HG03039 (cell line): ENCODE measurements around the gene ATXN7L1.

Experiments
- ATAC-seq: cut with Tn5 transposase; IDR thresholded peaks from one replicate; pipeline ENCODE4 v1.9.1; 2021; ENCODE audit warnings: mild to moderate bottlenecking, moderate library complexity; ENCODE audit not compliant: unreplicated experiment

Gene ATXN7L1

GRCh38 chr7:105751054-105751453 is 125.3 kb downstream of the ATXN7L1 start:
- ATAC-seq, result no peak

GRCh38 chr7:105748701-105749100 is 127.7 kb downstream of the ATXN7L1 start:
- ATAC-seq, result no peak

- no peak for ATAC-seq
These were observed 130.6 kb downstream of the ATXN7L1 start for GRCh38 chr7:105745681-105746330.

- no peak for ATAC-seq
These were observed 132.1 kb downstream of the ATXN7L1 start for GRCh38 chr7:105744258-105744657.

- no peak for ATAC-seq
These were observed 132.9 kb downstream of the ATXN7L1 start for GRCh38 chr7:105743351-105744090.

GRCh38 chr7:105742787-105743186 is 133.6 kb downstream of the ATXN7L1 start:
- no peak for ATAC-seq

- ATAC-seq, result no peak
These were observed 134.4 kb downstream of the ATXN7L1 start for GRCh38 chr7:105741982-105742381.

- no peak for ATAC-seq
These were observed 138.3 kb downstream of the ATXN7L1 start for GRCh38 chr7:105738133-105738532.

GRCh38 chr7:105734233-105734632 is 142.2 kb downstream of the ATXN7L1 start:
- ATAC-seq, result no peak

- no peak for ATAC-seq
These were observed 145.4 kb downstream of the ATXN7L1 start for GRCh38 chr7:105731042-105731441.

- no peak for ATAC-seq
These were observed 148.4 kb downstream of the ATXN7L1 start for GRCh38 chr7:105728028-105728427.

GRCh38 chr7:105724688-105725087 is 151.7 kb downstream of the ATXN7L1 start:
- no peak for ATAC-seq

- ATAC-seq, result no peak
These were observed 152.8 kb downstream of the ATXN7L1 start for GRCh38 chr7:105723572-105723971.

GRCh38 chr7:105721571-105722104 is 154.8 kb downstream of the ATXN7L1 start:
- no peak for ATAC-seq

- ATAC-seq, result no peak
These were observed 156.5 kb downstream of the ATXN7L1 start for GRCh38 chr7:105719919-105720318.

- ATAC-seq, result no peak
These were observed 157.0 kb downstream of the ATXN7L1 start for GRCh38 chr7:105719395-105719794.

GRCh38 chr7:105718511-105718925 is 157.9 kb downstream of the ATXN7L1 start:
- no peak for ATAC-seq

GRCh38 chr7:105715528-105715927 is 160.9 kb downstream of the ATXN7L1 start:
- ATAC-seq, result no peak

- no peak for ATAC-seq
These were observed 162.6 kb downstream of the ATXN7L1 start for GRCh38 chr7:105713488-105714465.

GRCh38 chr7:105712877-105713276 is 163.5 kb downstream of the ATXN7L1 start:
- no peak for ATAC-seq
